ENCODE data around the gene SPATA13.

- TF ChIP-seq CTCF (IDR thresholded peaks at IDR 0.05) = no peak
- no peak for TF ChIP-seq POLR2A (IDR thresholded peaks at IDR 0.05)
These were observed 93.1 kb downstream of the SPATA13 start for GRCh38 chr13:24253520-24254145.

All from adrenal gland (tissue), 5 donors.